ENCODE measurements around the gene ZSCAN2. TPM values are rescaled to one million over a fixed set of nuclear protein-coding genes. Genes with fewer than 3 reads are reported as not detected.

Gene ZSCAN2
- total and polyA plus RNA-seq, 2 of the 8 experiments (the other 6 are each of a cell fraction or from before 2014, with no cell fraction given) = 23.6 to 52.4 TPM

GRCh38 chr15:84647726-84648125, 46.9 kb downstream of the ZSCAN2 start:
- no peaks in the 10 kb centered on the region for H3K9me3 ChIP-seq (ENCODE audit: insufficient read depth in 2 of 2, low read depth in 1 of 2, low read length in 1 of 2)
- no peak overlapping the region for H3K4me3 ChIP-seq (ENCODE audit: extremely low read depth in 1 of 4, insufficient read depth in 2 of 4, low read depth in 3 of 4, low read length in 4 of 4)
- H3K9ac ChIP-seq (replicated peaks in 1 of 4; ENCODE audit: extremely low read depth in 1 of 4, low read depth in 3 of 4, low read length in 3 of 4) = no peak overlapping the region
- H3K27ac ChIP-seq (ENCODE audit: low read depth, low read length) = no peak overlapping the region
- peaks cover 32 to 85% (median 61%) of the 10 kb centered on the region in 4 experiments for H3K36me3 ChIP-seq (ENCODE audit: control insufficient read depth in 2 of 4, insufficient read depth in 4 of 4, low read length in 3 of 4)
- no peaks in the 10 kb centered on the region; a peak in 3 of 7 replicates for H3K4me1 ChIP-seq (replicated peaks in 1 of 4; ENCODE audit: control insufficient read depth in 3 of 4, insufficient read depth in 4 of 4, low read length in 3 of 4)
- no peak overlapping the region for H4K5ac ChIP-seq (ENCODE audit: insufficient read length, low read depth, low read length)
- H3K23me2 ChIP-seq (ENCODE audit: low read depth, low read length) = no peaks in the 10 kb centered on the region
- H3K4me2 ChIP-seq (ENCODE audit: insufficient read depth in 1 of 2, low read depth in 2 of 2, low read length in 2 of 2) = no peak overlapping the region
- H3K79me2 ChIP-seq (ENCODE audit: control insufficient read depth in 1 of 2, insufficient read depth in 2 of 2, low read length in 2 of 2) = 0 out of 4 replicates have a peak, but pooled peaks cover 0 to 1% of the 10 kb centered on the region in 2 experiments
- no peak overlapping the region for H2BK120ac ChIP-seq (replicated peaks; ENCODE audit: low read depth, low read length)
- no peak overlapping the region for H3K23ac ChIP-seq (ENCODE audit: insufficient read length)
- DNase-seq (ENCODE audit: low read depth in 1 of 2, low spot score in 2 of 2) = no peak
- no peak overlapping the region for H2BK5ac ChIP-seq (ENCODE audit: low read depth, low read length)
- H3K14ac ChIP-seq (ENCODE audit: insufficient read length) = no peak overlapping the region
- POLR2A ChIA-PET (ENCODE audit: partially characterized antibody) = interaction anchor here (0.8 to 5.0 kb wide), 7 partner anchors 9 to 178 kb away, joined by 3 to 32 read pairs (median 4); partner anchors contain the start of gene ZSCAN2
- H2BK12ac ChIP-seq (ENCODE audit: low read depth, low read length) = no peak overlapping the region
- CTCF ChIA-PET (ENCODE audit: partially characterized antibody) = interaction anchor here (1.3 to 3.6 kb wide), 5 partner anchors 8 to 60 kb away, joined by 3 to 19 read pairs (median 14); no protein-coding TSS in a partner anchor
- no peak overlapping the region for H3K56ac ChIP-seq (replicated peaks; ENCODE audit: insufficient read length, low read depth, low read length)
- FAIRE-seq = no peak
- no peak overlapping the region for H2AK5ac ChIP-seq (ENCODE audit: low read depth, low read length)
- H4K8ac ChIP-seq (ENCODE audit: extremely low read depth, insufficient read depth, low read length) = no peak overlapping the region
- no peak overlapping the region for H2AFZ ChIP-seq (ENCODE audit: low read length)
- H3K79me1 ChIP-seq (ENCODE audit: low read depth, low read length) = no peaks in the 10 kb centered on the region; the same call in 1 of the 2 replicates
- no peak overlapping the region for H2BK20ac ChIP-seq (ENCODE audit: low read length)
- no peak overlapping the region for H3K18ac ChIP-seq (ENCODE audit: extremely low read depth, low read length)
- H2BK15ac ChIP-seq (ENCODE audit: low read length) = no peak overlapping the region
- no peak for TF ChIP-seq ASH2L (IDR thresholded peaks at IDR 0.05; ENCODE audit: low read length)
- no peak for TF ChIP-seq SP2 (IDR thresholded peaks at IDR 0.05; ENCODE audit: low read length)
- H3K4ac ChIP-seq (replicated peaks; ENCODE audit: insufficient read length, low read depth, low read length) = no peak overlapping the region
- no peaks in the 10 kb centered on the region for H3K27me3 ChIP-seq (replicated peaks in 1 of 4; ENCODE audit: control insufficient read depth in 3 of 4, extremely low read depth in 1 of 4, insufficient read depth in 3 of 4, low read length in 3 of 4)
- peaks cover 4 to 7% of the 10 kb centered on the region in 2 experiments for H4K20me1 ChIP-seq (replicated peaks in 1 of 2; ENCODE audit: control insufficient read depth in 1 of 2, insufficient read depth in 2 of 2, low read length in 2 of 2)
- H4K91ac ChIP-seq (replicated peaks; ENCODE audit: insufficient read length, low read length) = no peak overlapping the region

Measured in H1 (cell line).